ENCODE measurements around the gene KRT34.

KRT34 gene

GRCh38 chr17:41413982-41414381 lies 31.9 kb upstream of the KRT34 start:
- no peak for TF ChIP-seq CTCF (IDR thresholded peaks at IDR 0.05)

GRCh38 chr17:41413353-41413957 lies 31.3 kb upstream of the KRT34 start:
- no peak for TF ChIP-seq CTCF (IDR thresholded peaks at IDR 0.05)

GRCh38 chr17:41411072-41411840 lies 29.1 kb upstream of the KRT34 start:
- TF ChIP-seq CTCF (IDR thresholded peaks at IDR 0.05), result no peak

- no peak for TF ChIP-seq CTCF (IDR thresholded peaks at IDR 0.05)
Observed at GRCh38 chr17:41407226-41407625, 25.1 kb upstream of the KRT34 start.

- TF ChIP-seq CTCF (IDR thresholded peaks at IDR 0.05), result no peak
Observed at GRCh38 chr17:41406205-41406604, 24.1 kb upstream of the KRT34 start.

- no peak for TF ChIP-seq CTCF (IDR thresholded peaks at IDR 0.05)
Observed at GRCh38 chr17:41404024-41404671, 22.0 kb upstream of the KRT34 start.

GRCh38 chr17:41403404-41404023 lies 21.4 kb upstream of the KRT34 start:
- TF ChIP-seq CTCF (IDR thresholded peaks at IDR 0.05), result no peak

Measured in LNCAP (cell line).